HFF-Myc (cell line): ENCODE measurements around the gene NEGR1.

Experiments used
- DNase-seq: peaks from one replicate; pipeline ENCODE4 v3.0.0-alpha.2; 2011; ENCODE audit warnings: low read depth; ENCODE audit errors: extremely low read depth
- H3K4me3 ChIP-seq: replicated peaks from 2 replicates; pipeline ENCODE4 v1.5.1; 2011; ENCODE audit warnings: low read depth, mild to moderate bottlenecking, control low read depth, low read length
- TF ChIP-seq, protein P1 (sequence below): IDR thresholded peaks from 2 replicates; pipeline ENCODE4 v1.5.1; 2012; ENCODE audit warnings: mild to moderate bottlenecking, low read depth, low read length, control low read depth; ENCODE audit errors: missing control alignments

The NEGR1 gene

DNA sequence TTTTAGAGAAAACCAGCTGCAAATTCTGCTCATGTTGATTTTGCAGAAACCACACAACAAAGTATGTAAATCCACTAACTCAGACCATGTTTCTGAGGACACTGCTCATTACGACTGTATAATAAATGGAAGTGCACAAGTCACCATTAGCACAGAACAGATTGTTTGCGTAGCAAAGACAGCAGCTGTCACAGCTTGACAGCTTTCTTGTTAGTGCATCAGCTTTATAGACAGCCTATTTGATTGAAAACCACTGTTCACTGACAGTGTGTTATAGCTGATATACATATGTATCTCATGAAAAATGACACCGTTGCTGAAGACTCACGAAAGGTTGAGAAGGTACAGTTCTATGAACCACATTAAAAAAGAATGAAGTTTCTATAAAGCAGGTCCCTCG lies 641.3 kb downstream of the NEGR1 start:
- no peak overlapping the region for H3K4me3 ChIP-seq
- TF ChIP-seq, protein P1, sequence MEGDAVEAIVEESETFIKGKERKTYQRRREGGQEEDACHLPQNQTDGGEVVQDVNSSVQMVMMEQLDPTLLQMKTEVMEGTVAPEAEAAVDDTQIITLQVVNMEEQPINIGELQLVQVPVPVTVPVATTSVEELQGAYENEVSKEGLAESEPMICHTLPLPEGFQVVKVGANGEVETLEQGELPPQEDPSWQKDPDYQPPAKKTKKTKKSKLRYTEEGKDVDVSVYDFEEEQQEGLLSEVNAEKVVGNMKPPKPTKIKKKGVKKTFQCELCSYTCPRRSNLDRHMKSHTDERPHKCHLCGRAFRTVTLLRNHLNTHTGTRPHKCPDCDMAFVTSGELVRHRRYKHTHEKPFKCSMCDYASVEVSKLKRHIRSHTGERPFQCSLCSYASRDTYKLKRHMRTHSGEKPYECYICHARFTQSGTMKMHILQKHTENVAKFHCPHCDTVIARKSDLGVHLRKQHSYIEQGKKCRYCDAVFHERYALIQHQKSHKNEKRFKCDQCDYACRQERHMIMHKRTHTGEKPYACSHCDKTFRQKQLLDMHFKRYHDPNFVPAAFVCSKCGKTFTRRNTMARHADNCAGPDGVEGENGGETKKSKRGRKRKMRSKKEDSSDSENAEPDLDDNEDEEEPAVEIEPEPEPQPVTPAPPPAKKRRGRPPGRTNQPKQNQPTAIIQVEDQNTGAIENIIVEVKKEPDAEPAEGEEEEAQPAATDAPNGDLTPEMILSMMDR: no peak
- DNase-seq: no peak

DNA sequence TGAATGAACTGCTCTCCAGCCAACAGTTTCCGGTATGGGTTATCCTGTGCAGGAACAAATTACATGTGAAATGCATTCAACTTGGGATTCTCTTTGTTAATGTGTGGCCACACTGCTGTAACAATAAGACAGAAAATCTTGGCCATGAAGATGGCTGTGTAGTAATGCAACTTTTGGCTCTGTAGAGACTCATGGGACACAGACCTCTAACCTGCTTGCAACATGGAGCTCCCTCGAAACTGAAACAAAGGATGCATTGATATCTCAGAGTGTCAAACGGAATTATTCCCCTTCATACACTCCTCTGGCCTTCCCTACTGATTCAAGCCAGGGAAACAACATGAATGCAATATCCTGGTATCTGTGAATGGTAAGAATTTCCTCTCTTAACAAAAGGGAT lies 642.2 kb downstream of the NEGR1 start:
- TF ChIP-seq, protein P1: no peak
- H3K4me3 ChIP-seq: no peak overlapping the region
- DNase-seq: no peak

DNA sequence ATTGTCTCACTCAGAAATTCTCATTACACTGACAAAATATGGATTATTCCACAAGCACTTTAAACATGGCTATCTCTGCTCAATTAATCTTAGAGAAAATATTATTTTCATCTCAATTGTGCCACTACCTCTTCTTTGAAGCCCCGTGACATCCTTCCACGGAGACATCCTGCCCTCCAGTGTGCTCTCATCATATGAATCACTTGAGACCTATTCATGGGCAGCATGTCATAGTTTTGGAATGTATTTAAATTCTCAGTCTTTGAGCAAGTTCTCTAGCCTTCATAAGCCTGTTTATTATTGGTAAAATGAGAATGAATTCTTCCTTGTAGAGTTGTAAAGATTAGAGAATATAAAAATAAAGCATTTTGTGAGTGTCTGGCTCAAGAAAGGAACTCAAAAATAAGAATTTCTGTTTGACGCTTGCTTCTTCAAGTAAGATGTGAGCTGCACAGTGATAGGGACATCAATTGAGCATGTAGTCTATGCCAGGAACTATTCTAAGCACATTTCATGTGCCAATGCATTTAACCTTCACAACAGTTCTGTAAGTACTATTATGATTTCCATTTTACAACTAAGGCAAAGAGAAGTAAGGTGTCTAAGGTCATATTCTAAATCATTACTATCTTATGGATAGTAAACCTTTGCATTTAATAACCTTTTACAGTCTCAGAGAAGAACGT lies 644.1 kb downstream of the NEGR1 start:
- no peak overlapping the region for H3K4me3 ChIP-seq
- TF ChIP-seq, protein P1: no peak
- DNase-seq: no peak

DNA sequence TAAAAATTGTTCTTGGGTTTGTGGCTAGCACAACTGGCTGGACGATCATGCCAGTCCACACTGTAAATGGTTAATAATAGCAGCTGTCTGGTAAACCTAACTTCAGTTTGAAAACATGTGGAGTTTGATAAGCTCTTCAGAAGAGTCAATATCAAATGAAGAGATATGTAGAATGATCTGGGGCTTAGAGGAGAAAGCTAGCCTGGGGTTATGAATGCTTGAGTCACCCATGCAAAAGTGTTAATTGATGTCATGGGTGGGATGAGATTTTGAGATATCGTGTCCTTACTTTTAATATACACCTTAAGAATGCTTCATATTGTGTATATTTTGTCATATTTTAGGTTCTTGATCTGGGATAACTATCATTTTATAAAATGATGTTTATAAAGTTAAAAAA lies 646.8 kb downstream of the NEGR1 start:
- H3K4me3 ChIP-seq: no peak overlapping the region
- DNase-seq: no peak
- TF ChIP-seq, protein P1: no peak

DNA sequence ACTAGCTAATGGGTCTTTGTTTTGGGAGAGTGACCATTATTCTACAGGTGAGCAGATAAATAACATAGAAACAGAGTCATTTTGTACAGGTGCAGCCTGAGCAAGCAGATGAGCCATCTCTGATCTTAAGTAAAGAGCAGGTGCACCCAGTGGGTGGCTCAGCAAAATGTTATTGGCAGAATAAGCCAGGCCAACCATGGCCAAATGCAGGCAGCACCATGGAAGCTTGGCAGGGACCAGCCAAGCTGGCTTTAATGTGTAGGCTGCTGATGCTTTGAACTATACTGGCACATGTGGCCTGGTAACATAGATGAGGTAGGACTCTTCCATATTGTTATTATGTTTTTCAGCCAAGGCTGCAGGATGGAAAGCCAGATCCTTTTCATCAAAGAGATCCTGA lies 648.2 kb downstream of the NEGR1 start:
- TF ChIP-seq, protein P1: no peak
- DNase-seq: no peak
- no peak overlapping the region for H3K4me3 ChIP-seq

DNA sequence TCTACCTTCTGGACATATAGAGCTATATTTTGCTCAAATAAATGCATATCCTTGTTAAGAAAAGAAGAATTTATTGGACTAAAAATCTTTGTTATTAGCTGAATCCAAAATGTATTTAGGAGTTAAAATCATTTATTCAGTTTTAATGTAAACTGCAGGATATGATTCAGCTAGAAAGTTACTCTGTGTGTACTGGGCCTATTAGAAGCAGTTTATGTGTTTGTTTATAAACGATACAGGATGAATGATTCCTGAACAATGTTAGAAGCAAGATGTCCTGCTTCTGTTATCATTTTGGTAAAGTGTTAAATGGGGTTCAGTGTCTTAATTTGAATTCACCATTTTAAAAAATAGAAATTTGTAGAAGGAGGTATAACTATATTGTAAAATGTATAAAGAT lies 652.3 kb downstream of the NEGR1 start:
- TF ChIP-seq, protein P1: no peak
- DNase-seq: no peak
- H3K4me3 ChIP-seq: no peak overlapping the region

DNA sequence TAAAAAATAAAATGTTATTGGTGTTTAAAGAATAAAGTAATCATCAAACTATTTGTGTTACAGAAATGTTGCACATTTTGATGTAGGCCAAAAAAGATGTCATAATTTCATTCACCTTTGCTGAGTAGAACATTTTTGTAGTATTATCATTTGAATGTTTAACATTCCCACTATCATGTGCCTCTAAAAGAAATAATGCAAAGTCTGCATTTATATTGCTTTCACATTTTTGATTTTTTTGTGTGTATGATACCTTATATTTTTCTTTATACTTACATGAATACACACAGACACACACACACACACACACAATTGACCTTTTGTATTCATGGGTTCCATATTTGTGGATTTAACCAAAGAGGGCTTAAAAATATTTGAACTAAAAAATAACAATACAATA lies 657.3 kb downstream of the NEGR1 start:
- TF ChIP-seq, protein P1: no peak
- H3K4me3 ChIP-seq: no peak overlapping the region
- no peak for DNase-seq
